ENCODE data around the gene SORCS2. TPM values are rescaled to one million over a fixed set of nuclear protein-coding genes. Genes with fewer than 3 reads are reported as not detected.
"Not testable (repeated sequence)": the region's sequence is repeated elsewhere in the genome, so short reads cannot be mapped to it uniquely, and the experiment has no call there.

SORCS2 gene
- total RNA-seq, 1 donor from 2014 or later, result under 0.01 TPM

GRCh38 chr4:7571701-7572100 is 379.4 kb downstream of the SORCS2 start:
- DNase-seq, result no peak

DNA sequence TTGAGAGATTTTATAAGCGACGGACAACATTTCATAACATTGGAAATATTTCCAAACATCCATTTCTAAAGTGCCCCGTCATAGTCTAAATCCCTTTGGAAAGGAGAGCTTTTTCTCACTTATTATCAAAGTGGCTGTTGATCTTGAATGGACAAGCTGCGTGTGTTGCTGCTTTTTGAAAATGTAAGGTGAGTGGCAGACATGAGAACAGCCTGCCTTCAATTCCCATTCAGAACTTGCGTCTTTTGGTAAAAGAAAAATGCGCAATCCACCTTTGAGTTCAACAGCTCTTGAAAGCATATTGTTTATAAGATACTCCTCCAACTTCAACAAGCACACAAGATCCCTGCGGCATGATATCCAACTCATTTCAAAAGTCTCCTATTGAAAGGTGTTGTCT is 380.6 kb downstream of the SORCS2 start:
- no peak for DNase-seq

GRCh38 chr4:7573576-7574091 is 381.3 kb downstream of the SORCS2 start:
- no peak for DNase-seq

DNA sequence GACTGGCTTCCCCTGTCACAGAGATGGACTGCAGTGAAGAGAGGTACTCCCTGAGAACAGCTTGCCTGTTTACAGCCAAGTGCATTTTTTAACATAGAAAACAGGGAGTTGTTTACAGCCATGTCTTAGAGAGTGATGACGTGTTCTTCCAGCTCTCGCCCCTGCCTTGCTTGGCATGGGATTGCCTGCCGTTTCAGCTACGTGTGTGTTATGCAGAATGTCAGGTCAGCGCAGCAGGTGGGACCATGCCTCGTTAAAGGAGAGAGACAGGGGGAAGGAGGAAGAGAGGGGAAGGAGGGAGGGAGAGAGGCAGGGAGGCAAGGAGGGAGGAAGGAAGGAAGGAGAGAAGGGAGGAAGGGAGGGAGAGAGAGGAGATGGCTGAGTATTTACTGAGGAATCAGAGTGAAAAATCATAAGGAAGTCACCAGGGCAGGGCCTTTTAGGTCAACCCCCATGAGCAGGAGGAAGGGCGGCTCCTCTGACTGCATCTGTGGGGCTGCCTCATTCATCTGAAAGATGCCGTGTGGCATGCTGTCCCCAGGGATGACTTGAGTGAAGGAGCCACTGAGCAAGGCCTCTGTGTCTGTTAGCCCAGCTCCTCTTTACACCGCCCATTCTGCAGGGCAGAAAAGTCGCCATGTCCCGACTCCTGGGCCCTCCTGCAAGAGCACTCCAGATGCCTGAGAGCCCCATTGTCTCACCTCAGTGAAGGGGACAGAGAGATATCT is 382.1 kb downstream of the SORCS2 start:
- DNase-seq, result no peak

DNA sequence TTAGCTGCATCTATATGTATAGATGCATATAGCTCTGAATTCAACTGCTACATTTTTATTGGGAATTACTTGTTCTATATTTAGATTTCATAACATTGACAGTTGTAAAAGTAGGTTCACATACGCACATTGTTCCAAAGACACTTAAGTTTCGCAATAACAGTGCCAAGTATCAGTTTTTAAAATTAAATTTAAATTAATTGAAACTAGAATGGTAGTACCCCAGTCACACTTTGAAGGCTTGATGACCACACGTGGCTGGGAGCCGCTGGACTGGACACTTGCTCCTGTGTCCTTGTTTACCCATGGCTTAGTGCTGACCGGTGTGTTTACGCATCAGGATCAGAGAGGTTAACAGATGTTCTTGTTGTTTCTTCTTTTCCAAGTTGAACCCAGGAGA is 383.1 kb downstream of the SORCS2 start:
- no peak for DNase-seq

DNA sequence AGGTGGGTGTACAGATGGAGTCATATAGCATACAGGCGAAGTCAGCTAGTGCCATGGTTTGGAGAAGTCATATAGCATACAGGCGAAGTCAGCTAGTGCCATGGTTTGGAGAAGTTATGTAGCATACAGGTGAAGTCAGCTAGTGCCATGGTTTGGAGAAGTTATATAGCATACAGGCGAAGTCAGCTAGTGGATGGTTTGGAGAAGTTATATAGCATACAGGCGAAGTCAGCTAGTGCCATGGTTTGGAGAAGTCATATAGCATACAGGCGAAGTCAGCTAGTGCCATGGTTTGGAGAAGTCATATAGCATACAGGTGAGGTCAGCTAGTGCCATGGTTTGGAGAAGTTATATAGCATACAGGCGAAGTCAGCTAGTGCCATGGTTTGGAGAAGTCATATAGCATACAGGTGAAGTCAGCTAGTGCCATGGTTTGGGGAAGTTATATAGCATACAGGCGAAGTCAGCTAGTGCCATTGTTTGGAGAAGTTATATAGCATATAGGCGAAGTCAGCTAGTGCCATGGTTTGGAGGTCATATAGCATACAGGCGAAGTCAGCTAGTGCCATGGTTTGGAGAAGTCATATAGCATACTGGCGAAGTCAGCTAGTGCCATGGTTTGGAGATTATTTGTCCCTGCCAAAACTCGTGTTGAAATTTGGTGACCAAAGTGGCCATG is 385.2 kb downstream of the SORCS2 start:
- not testable (repeated sequence) for DNase-seq

GRCh38 chr4:7581477-7581876 is 389.1 kb downstream of the SORCS2 start:
- peak; percentile 51 for DNase-seq

DNA sequence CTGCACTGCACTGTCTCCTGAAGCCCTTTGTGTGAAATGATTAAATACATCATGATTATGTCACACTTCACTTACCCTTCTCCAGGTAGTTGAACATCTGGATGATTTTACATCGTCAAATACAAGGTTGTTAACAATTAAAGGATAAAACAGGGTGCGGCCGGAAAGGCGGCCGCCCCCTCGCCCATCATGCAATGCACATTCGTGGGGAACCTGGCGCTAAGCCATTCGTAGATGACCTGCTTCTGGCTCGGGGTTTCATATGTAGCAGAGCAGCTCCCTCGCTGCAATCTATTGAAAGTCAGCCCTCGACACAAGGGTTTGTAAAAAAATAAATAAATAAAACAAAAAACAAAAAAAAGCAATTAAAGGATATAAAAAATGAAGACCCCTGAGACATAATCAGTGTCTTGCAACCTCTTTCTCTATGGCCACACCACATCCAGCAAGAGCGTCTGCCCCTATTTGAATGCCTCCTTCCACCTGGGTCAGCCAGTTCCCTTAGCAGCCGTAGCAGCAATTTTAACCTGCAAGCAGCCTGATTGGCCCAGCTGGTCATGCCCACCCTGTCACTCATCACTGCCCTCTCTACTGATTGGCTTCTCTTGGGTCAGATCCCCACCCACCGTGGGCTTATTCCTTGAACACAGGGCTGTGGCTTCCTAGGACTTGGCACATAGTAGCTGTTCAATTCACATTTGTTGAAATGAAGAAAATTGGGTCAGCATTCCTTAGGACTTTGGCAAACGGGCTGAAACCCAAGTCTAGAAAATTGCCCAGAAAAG is 390.2 kb downstream of the SORCS2 start:
- DNase-seq, result no peak

DNA sequence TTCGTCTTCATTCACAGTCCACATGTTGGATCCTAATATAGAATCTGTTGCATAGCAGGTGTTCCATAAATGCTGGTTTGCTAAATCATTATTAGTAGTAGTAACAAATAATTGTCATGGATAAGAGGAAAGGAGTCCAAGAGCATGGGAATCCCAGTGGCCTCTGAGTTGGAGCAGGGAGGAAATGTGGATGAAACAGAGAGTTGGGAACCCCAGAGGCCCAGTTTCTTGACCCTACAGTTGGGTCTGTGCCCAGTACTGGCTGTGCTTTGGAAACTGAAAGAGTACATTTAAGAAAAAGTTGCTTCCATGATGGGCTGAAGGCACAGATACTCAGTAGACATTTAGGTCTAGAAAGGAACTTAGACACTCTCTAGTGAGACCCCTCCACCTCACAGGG is 391.8 kb downstream of the SORCS2 start:
- DNase-seq, result no peak

- no peak for DNase-seq
Observed at GRCh38 chr4:7584606-7585159, 392.3 kb downstream of the SORCS2 start.

GRCh38 chr4:7585768-7586167 is 393.4 kb downstream of the SORCS2 start:
- DNase-seq, result no peak

- DNase-seq, result no peak
Observed at GRCh38 chr4:7587433-7588405, 395.4 kb downstream of the SORCS2 start.

GRCh38 chr4:7590189-7590588 is 397.9 kb downstream of the SORCS2 start:
- no peak for DNase-seq

- DNase-seq, result no peak
Observed at GRCh38 chr4:7590899-7591298, 398.6 kb downstream of the SORCS2 start.

DNA sequence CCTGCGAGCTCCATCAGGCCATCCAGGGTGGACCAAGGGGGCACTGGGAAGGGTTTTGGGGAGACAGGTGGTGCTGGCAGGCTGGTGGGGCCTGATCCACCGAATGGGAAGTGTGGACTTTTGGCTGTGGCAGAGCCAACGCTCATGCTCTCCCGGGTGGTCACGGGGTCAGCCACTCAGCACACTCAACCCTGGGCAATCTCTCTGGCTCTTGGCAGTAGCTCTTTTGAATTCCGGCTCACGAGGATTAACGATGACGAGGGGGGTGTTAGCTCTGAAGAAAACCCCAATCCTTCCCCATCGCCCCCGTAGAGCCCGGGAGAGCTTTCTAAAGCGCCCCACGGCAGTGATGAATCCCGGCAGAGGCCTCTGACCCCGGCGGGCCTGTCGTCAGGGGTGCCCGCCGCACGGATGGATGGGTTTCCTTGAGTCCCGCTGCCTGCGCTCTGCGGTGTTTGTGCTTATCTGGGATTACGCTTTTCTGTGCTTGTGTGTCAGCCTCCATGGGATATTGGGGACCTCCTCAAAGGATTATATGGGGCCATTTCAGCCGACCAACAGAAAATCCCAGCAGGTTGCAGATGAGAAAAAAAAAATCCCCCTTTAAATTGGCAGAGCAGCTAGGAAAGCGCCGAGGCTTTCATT is 399.2 kb downstream of the SORCS2 start:
- DNase-seq, result no peak

GRCh38 chr4:7593646-7594412 is 401.5 kb downstream of the SORCS2 start:
- DNase-seq, result no peak

DNA sequence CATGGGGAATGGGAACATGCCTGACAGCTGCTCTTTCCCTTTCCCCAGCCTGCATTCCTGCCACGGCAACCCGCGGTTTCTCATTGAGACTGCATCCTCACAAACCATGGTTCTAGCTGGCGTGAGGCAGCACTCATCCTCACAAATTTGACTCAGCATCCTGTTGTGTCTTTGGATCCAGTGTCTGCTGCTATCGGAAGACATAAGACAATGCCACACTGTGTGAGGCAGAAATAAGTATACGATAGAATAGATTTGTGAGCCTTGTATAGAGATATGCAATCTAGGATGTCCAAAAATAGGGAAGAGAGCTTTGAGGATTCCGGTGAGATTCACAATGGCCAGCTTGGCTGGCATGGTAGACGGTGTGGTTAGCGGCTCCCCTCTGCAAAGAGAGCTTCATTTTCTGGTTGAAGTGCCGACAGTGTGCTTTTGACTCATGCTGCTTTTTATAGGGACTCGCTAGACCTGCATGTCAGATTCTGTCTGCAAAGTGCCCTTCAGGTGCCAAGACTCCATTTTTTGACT is 403.7 kb downstream of the SORCS2 start:
- no peak for DNase-seq

DNA sequence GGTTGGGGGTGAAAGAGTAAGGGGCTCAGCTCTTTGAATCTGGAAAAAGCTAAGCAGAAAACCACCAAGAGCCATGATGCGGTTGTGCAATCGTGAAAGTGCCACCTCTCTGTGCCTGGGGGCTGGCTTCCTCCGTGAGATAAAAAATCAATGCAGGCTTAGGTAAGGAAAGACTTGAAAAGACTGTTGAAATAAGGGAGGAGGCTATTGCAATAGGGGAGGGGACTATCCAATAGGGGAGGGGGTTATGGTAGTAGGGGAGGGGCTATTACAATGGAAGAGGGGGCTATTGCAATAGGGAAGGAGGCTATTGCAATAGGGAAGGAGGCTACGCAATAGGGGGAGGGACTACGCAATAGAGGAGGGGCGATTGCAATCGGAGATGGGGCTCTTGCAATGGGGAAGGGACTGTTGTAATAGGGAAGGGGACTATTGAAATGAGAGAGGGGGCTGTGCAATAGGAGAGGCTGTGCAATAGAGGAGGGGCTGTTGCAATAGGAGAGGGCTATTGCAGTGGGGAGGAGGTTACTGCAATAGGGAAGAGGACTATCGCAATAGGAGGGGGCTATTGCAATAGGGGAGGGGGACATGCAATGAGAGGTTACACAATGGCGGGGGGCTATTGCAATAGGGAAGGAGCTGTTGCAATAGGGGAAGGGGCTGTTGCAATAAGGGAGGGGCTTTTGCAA is 404.7 kb downstream of the SORCS2 start:
- no peak for DNase-seq

GRCh38 chr4:7598939-7599790 is 406.8 kb downstream of the SORCS2 start:
- DNase-seq, result no peak

Data from dermis blood vessel endothelial cell (primary cell).